ENCODE results near the gene ARSG. TPM values are rescaled to one million over a fixed set of nuclear protein-coding genes. Genes with fewer than 3 reads are reported as not detected.

ARSG gene
- total RNA-seq, 4 donors from 2014 or later, result 3.1 to 6.8 (median 4.4) TPM

GRCh38 chr17:68320311-68320865 is 29.1 kb downstream of the ARSG start:
- no peak for TF ChIP-seq CTCF (IDR thresholded peaks at IDR 0.05; ENCODE audit: low read depth)

GRCh38 chr17:68320943-68321555 is 29.8 kb downstream of the ARSG start:
- no peak for TF ChIP-seq CTCF (IDR thresholded peaks at IDR 0.05; ENCODE audit: low read depth)

DNA sequence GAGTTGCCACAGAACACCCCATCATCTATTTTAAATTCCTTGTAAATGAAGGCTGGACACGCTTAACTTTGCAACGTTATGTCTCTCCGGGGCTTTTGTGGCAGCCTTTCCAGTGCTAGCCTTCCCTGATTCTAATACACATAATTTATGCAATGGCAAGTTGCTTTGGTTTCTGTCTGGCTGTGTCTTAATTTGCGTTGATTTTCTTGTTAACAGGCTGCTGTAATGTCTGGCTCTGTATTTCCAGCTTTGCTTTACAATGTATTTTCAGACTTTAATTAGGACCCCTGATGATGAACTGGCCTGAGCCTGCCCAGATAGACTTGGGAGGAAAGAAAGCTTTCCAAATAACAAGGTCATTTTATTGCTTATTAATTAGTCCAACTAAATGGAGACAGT is 30.3 kb downstream of the ARSG start:
- no peak for TF ChIP-seq CTCF (IDR thresholded peaks at IDR 0.05; ENCODE audit: low read depth)

- TF ChIP-seq CTCF (IDR thresholded peaks at IDR 0.05; ENCODE audit: low read depth), result no peak
Observed at GRCh38 chr17:68322630-68323029, 31.3 kb downstream of the ARSG start.

- TF ChIP-seq CTCF (IDR thresholded peaks at IDR 0.05; ENCODE audit: low read depth), result no peak
Observed at GRCh38 chr17:68324114-68324513, 32.8 kb downstream of the ARSG start.

DNA sequence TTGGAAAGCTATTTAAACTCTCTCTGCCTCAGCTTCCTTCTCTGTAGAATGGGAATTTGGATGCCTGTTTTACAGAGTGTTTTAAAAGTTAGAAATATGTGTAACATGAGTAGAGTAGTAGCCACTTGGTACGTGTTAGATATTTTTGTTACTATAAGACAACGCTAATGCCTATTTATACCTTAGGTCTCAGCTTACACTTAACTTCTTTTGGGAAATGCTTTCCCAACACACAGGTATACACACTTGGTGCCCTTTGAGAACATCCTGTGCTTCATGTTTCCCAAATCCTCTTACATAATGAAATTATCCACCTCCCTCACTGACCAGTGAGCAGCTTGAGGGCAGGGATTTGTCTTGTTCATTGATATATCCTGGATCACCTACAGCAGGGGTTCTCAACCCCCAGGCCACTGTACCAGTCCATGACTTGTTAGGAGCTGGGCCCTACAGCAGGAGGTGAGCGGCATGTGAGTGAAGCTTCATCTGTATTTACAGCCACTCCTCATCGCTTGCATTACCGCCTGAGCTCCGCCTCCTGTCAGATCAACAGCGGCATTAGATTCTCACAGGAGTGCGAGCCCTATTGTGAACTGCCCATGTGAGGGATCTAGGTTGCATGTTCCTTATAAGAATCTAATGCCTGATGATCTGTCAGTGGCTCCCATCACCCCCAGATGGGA is 33.5 kb downstream of the ARSG start:
- no peak for TF ChIP-seq CTCF (IDR thresholded peaks at IDR 0.05; ENCODE audit: low read depth)

DNA sequence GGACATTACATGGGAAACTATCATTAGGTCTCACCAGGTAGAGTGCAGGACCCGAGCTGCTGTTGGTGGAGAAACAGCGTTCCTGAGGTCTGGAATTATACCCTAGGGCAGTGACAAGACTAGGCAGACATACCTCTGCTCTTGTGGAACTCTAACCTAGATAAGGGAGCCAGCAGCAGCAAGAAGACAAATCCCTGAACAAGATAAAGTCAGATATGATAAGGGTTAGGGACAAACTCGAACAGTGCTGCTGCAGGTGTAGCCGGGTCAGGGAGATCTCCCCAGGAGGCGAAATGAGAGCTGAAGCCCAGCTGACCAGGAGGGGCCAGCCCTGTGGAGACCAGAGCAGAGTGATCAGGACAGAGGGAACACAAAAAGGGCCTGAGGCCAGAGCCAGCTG is 34.7 kb downstream of the ARSG start:
- no peak for TF ChIP-seq CTCF (IDR thresholded peaks at IDR 0.05; ENCODE audit: low read depth)

Data from subcutaneous adipose tissue (tissue), 4 donors.